GM19468 (cell line): ENCODE results near the gene FAM111B.

Source experiments
- ATAC-seq: cut with Tn5 transposase; IDR thresholded peaks from one replicate; pipeline ENCODE4 v1.9.1; 2021; ENCODE audit warnings: mild to moderate bottlenecking, moderate library complexity, moderate number of reproducible peaks; ENCODE audit not compliant: unreplicated experiment; ENCODE audit errors: extremely low read depth

FAM111B gene

GRCh38 chr11:59151761-59152160 lies 44.7 kb downstream of the FAM111B start:
- no peak for ATAC-seq

GRCh38 chr11:59152312-59152951 lies 45.4 kb downstream of the FAM111B start:
- peak; percentile 55 for ATAC-seq

GRCh38 chr11:59154610-59155009 lies 47.6 kb downstream of the FAM111B start:
- no peak for ATAC-seq

GRCh38 chr11:59157433-59157832 lies 50.4 kb downstream of the FAM111B start:
- no peak for ATAC-seq

GRCh38 chr11:59158206-59159068 lies 51.4 kb downstream of the FAM111B start:
- peak; percentile 81 for ATAC-seq

- no peak for ATAC-seq
Measured at GRCh38 chr11:59164028-59164427, 57.0 kb downstream of the FAM111B start.

GRCh38 chr11:59171508-59172322 lies 64.7 kb downstream of the FAM111B start, which contains the start of gene DTX4:
DTX4 (plus strand) TSS chr11:59172132; CDS start chr11:59172596, 464 bp downstream.
- ATAC-seq: peak; percentile 76

- ATAC-seq: peak; percentile 11
Measured at GRCh38 chr11:59172345-59173079, 65.5 kb downstream of the FAM111B start.

GRCh38 chr11:59173080-59173963 lies 66.3 kb downstream of the FAM111B start:
- no peak for ATAC-seq

GRCh38 chr11:59173964-59174663 lies 67.1 kb downstream of the FAM111B start:
- no peak for ATAC-seq

GRCh38 chr11:59174664-59175033 lies 67.6 kb downstream of the FAM111B start:
- ATAC-seq: no peak

GRCh38 chr11:59175091-59175501 lies 68.1 kb downstream of the FAM111B start:
- no peak for ATAC-seq

- ATAC-seq: no peak
Measured at GRCh38 chr11:59176330-59176729, 69.3 kb downstream of the FAM111B start.
